Activated naive CD8-positive, alpha-beta T cell treated with anti-CD3 and anti-CD28 coated beads, Interleukin-2, amount 10 ng/mL, durations not matched to agents 7 days and 5 days (primary cell): ENCODE data around the gene SLC46A2. TPM values are rescaled to one million over a fixed set of nuclear protein-coding genes. Genes with fewer than 3 reads are reported as not detected.

Experiments
- ATAC-seq: fragments of 150-1000 bp; cut with Tn5 transposase; one replicate; pipeline ENCODE4 v1.10.0; 2021; ENCODE audit warnings: low read depth, moderate library complexity
- POLR2A ChIA-PET: fragments of 350-600 bp; sonication (Branson Sonifier 250); formaldehyde crosslinking; loops from one replicate; lab custom pipeline; 2021; ENCODE audit warnings: antibody characterized with exemption; lab: Charles Lee
- DNase-seq: peaks from one replicate; pipeline ENCODE4 v3.0.0; 2021
- H3K27ac Mint-ChIP-seq: one replicate; pipeline ENCODE4 v1.8.0; 2022; ENCODE audit warnings: mild to moderate bottlenecking, mixed read lengths
- H3K27me3 Mint-ChIP-seq: one replicate; pipeline ENCODE4 v1.8.0; 2022; ENCODE audit warnings: mild to moderate bottlenecking, moderate library complexity, mixed read lengths
- H3K36me3 Mint-ChIP-seq: one replicate; pipeline ENCODE4 v1.8.0; 2021; ENCODE audit warnings: mild to moderate bottlenecking, mixed read lengths
- H3K4me1 Mint-ChIP-seq: one replicate; pipeline ENCODE4 v1.8.0; 2021; ENCODE audit warnings: mixed read lengths
- H3K4me3 Mint-ChIP-seq: one replicate; pipeline ENCODE4 v1.8.0; 2022; ENCODE audit warnings: mild to moderate bottlenecking, moderate library complexity, mixed read lengths
- H3K9me3 Mint-ChIP-seq: one replicate; pipeline ENCODE4 v1.8.0; 2021; ENCODE audit warnings: mixed read lengths
- total RNA-seq, 2 experiments: library from RNA; stranded (reverse); gene quantifications; one replicate each; pipeline ENCODE4 v1.2.3, GENCODE V29; 2021

SLC46A2 gene
- total RNA-seq, 2 experiments from 2014 or later, result not detected

GRCh38 chr9:112878752-112879151 lies 11.9 kb downstream of the SLC46A2 start:
- Mint-ChIP-seq H3K27me3 (peaks cover 3% of the 10 kb centered on the region), H3K4me3 (no peak overlapping the region), H3K4me1 (no peaks in the 10 kb centered on the region), H3K9me3 (no peaks in the 10 kb centered on the region), H3K36me3 (peaks cover 8% of the 10 kb centered on the region), H3K27ac (no peak overlapping the region)
- no peak for DNase-seq
- POLR2A ChIA-PET, result no interaction called here
- ATAC-seq, result no peak

- no peak overlapping the region for H3K27ac Mint-ChIP-seq
- no peaks in the 10 kb centered on the region for H3K4me1 Mint-ChIP-seq
- no peaks in the 10 kb centered on the region for H3K27me3 Mint-ChIP-seq
- ATAC-seq (no peak), DNase-seq (no peak)
- H3K9me3 Mint-ChIP-seq, result no peaks in the 10 kb centered on the region
- peaks cover 12% of the 10 kb centered on the region for H3K36me3 Mint-ChIP-seq
- POLR2A ChIA-PET, result no interaction called here
- H3K4me3 Mint-ChIP-seq, result no peak overlapping the region
These were observed 16.8 kb downstream of the SLC46A2 start for GRCh38 chr9:112873773-112874405.

GRCh38 chr9:112872019-112872418 lies 18.7 kb downstream of the SLC46A2 start:
- H3K27me3 Mint-ChIP-seq, result no peaks in the 10 kb centered on the region
- H3K4me1 Mint-ChIP-seq, result peaks cover 3% of the 10 kb centered on the region
- peaks cover 17% of the 10 kb centered on the region for H3K36me3 Mint-ChIP-seq
- DNase-seq (no peak), ATAC-seq (no peak)
- no peak overlapping the region for H3K4me3 Mint-ChIP-seq
- no peak overlapping the region for H3K27ac Mint-ChIP-seq
- H3K9me3 Mint-ChIP-seq, result no peaks in the 10 kb centered on the region
- POLR2A ChIA-PET, result no interaction called here

- no peak overlapping the region for H3K4me3 Mint-ChIP-seq
- H3K36me3 Mint-ChIP-seq, result peaks cover 14% of the 10 kb centered on the region
- DNase-seq, result no peak
- H3K27ac Mint-ChIP-seq, result no peak overlapping the region
- H3K4me1 Mint-ChIP-seq, result peaks cover 3% of the 10 kb centered on the region
- H3K27me3 Mint-ChIP-seq, result no peaks in the 10 kb centered on the region
- ATAC-seq, result no peak
- no peaks in the 10 kb centered on the region for H3K9me3 Mint-ChIP-seq
- POLR2A ChIA-PET, result no interaction called here
These were observed 20.1 kb downstream of the SLC46A2 start for GRCh38 chr9:112870556-112870955.

- POLR2A ChIA-PET, result no interaction called here
- ATAC-seq (no peak), DNase-seq (no peak)
- Mint-ChIP-seq H3K4me3 (no peak overlapping the region), H3K9me3 (no peaks in the 10 kb centered on the region), H3K27ac (no peak overlapping the region), H3K4me1 (peaks cover 3% of the 10 kb centered on the region), H3K36me3 (peaks cover 14% of the 10 kb centered on the region), H3K27me3 (no peaks in the 10 kb centered on the region)
These were observed 20.8 kb downstream of the SLC46A2 start for GRCh38 chr9:112869917-112870316.

- POLR2A ChIA-PET, result no interaction called here
- Mint-ChIP-seq H3K27ac (no peak overlapping the region), H3K27me3 (no peaks in the 10 kb centered on the region), H3K9me3 (no peaks in the 10 kb centered on the region), H3K36me3 (peaks cover 15% of the 10 kb centered on the region), H3K4me1 (peaks cover 3% of the 10 kb centered on the region), H3K4me3 (no peak overlapping the region)
- no peak for ATAC-seq
- no peak for DNase-seq
These were observed 21.6 kb downstream of the SLC46A2 start for GRCh38 chr9:112869041-112869529.

- POLR2A ChIA-PET, result no interaction called here
- peaks cover 8% of the 10 kb centered on the region for H3K4me1 Mint-ChIP-seq
- H3K9me3 Mint-ChIP-seq, result no peaks in the 10 kb centered on the region
- no peaks in the 10 kb centered on the region for H3K27me3 Mint-ChIP-seq
- ATAC-seq (no peak), DNase-seq (no peak)
- peaks cover 15% of the 10 kb centered on the region for H3K36me3 Mint-ChIP-seq
- no peak overlapping the region for H3K27ac Mint-ChIP-seq
- no peak overlapping the region for H3K4me3 Mint-ChIP-seq
These were observed 22.2 kb downstream of the SLC46A2 start for GRCh38 chr9:112868461-112868860.

GRCh38 chr9:112867275-112867991 lies 23.2 kb downstream of the SLC46A2 start:
- ATAC-seq (peak; percentile 54), DNase-seq (no peak)
- Mint-ChIP-seq H3K4me1 (peaks cover 14% of the 10 kb centered on the region), H3K4me3 (no peak overlapping the region), H3K27ac (peak overlapping the region; percentile 16), H3K27me3 (no peaks in the 10 kb centered on the region), H3K36me3 (peaks cover 15% of the 10 kb centered on the region), H3K9me3 (no peaks in the 10 kb centered on the region)
- POLR2A ChIA-PET, result no interaction called here

- H3K27me3 Mint-ChIP-seq, result no peaks in the 10 kb centered on the region
- DNase-seq (no peak), ATAC-seq (no peak)
- H3K36me3 Mint-ChIP-seq, result peaks cover 13% of the 10 kb centered on the region
- peaks cover 16% of the 10 kb centered on the region for H3K4me1 Mint-ChIP-seq
- H3K4me3 Mint-ChIP-seq, result no peak overlapping the region
- no peak overlapping the region for H3K27ac Mint-ChIP-seq
- H3K9me3 Mint-ChIP-seq, result no peaks in the 10 kb centered on the region
- POLR2A ChIA-PET, result no interaction called here
These were observed 23.9 kb downstream of the SLC46A2 start for GRCh38 chr9:112866662-112867274.

GRCh38 chr9:112864982-112865381 lies 25.7 kb downstream of the SLC46A2 start:
- Mint-ChIP-seq H3K4me1 (peaks cover 16% of the 10 kb centered on the region), H3K9me3 (no peaks in the 10 kb centered on the region), H3K27ac (no peak overlapping the region), H3K27me3 (no peaks in the 10 kb centered on the region), H3K4me3 (no peak overlapping the region), H3K36me3 (peaks cover 13% of the 10 kb centered on the region)
- no peak for ATAC-seq
- POLR2A ChIA-PET, result no interaction called here
- DNase-seq, result no peak

- no peak overlapping the region for H3K4me3 Mint-ChIP-seq
- no peak overlapping the region for H3K27ac Mint-ChIP-seq
- H3K27me3 Mint-ChIP-seq, result no peaks in the 10 kb centered on the region
- no peaks in the 10 kb centered on the region for H3K9me3 Mint-ChIP-seq
- POLR2A ChIA-PET, result no interaction called here
- peaks cover 16% of the 10 kb centered on the region for H3K4me1 Mint-ChIP-seq
- peaks cover 13% of the 10 kb centered on the region for H3K36me3 Mint-ChIP-seq
- ATAC-seq (no peak), DNase-seq (no peak)
These were observed 26.3 kb downstream of the SLC46A2 start for GRCh38 chr9:112864403-112864802.

- DNase-seq (no peak), ATAC-seq (no peak)
- Mint-ChIP-seq H3K9me3 (no peaks in the 10 kb centered on the region), H3K27ac (no peak overlapping the region), H3K4me3 (no peak overlapping the region), H3K36me3 (peaks cover 13% of the 10 kb centered on the region), H3K27me3 (no peaks in the 10 kb centered on the region), H3K4me1 (peaks cover 16% of the 10 kb centered on the region)
- POLR2A ChIA-PET, result no interaction called here
These were observed 26.9 kb downstream of the SLC46A2 start for GRCh38 chr9:112863746-112864145.

GRCh38 chr9:112863214-112863613 lies 27.5 kb downstream of the SLC46A2 start:
- H3K36me3 Mint-ChIP-seq, result peaks cover 13% of the 10 kb centered on the region
- H3K9me3 Mint-ChIP-seq, result no peaks in the 10 kb centered on the region
- no peak overlapping the region for H3K27ac Mint-ChIP-seq
- POLR2A ChIA-PET, result no interaction called here
- H3K27me3 Mint-ChIP-seq, result no peaks in the 10 kb centered on the region
- peaks cover 16% of the 10 kb centered on the region for H3K4me1 Mint-ChIP-seq
- ATAC-seq, result no peak
- no peak for DNase-seq
- no peak overlapping the region for H3K4me3 Mint-ChIP-seq
